Measurements from ENCODE around the gene SYNDIG1. TPM values are rescaled to one million over a fixed set of nuclear protein-coding genes. Genes with fewer than 3 reads are reported as not detected.

SYNDIG1 gene
- total and polyA plus RNA-seq, 4 donors, result 0.20 to 5.0 (median 0.63) TPM

DNA sequence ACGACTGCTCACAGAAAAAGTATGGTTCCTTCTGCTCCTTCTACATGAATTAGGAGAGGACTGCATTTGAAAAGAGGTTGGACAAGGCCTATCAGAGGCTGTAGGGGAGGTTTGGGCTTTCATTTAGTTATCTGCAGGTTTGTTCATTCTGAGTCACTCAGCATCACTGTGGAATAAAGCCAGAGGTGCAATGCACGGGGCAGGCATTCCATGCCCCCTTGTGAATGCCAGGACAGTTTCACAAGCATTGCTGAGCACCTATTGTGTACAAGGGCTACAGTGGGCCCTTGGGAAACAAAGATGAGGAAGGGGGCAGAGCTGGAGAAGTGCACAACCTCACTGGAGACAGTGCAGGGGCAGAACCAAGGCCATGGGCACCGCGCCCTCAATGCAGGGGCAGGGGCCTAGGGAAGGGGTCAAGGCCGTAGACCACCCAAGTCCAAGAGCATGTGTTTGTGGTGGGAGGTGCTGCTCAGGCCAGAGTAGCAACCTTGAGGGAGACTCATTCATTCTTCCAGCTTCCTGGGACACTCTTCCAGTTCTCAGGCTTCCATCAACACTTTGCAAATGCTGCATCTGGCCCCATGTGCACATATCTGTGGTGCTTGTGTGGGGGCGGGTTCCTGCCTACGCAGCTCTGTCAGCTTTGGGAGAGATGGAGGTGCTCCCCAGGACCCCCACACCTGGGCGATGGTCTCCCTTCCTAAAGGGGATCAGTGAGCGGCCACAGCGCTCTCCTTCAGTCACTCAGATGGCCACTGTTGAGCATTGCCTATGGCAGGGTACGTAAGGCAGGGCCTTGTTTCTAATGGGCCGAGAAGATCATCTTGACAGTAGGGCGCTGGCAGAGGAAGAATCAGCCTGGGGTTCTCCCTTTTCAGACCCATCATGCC is 204.5 kb downstream of the SYNDIG1 start:
- Histone ChIP-seq H3K27me3 (ENCODE audit: control insufficient read depth in 3 of 3, insufficient read depth in 3 of 3, low read length in 2 of 3) (peaks cover 0 to 10% (median 0%) of the 10 kb centered on the region in 3 donors), H3K4me3 (no peak overlapping the region), H3K36me3 (ENCODE audit: control insufficient read depth in 4 of 4, insufficient read depth in 4 of 4, low read length in 4 of 4) (no peaks in the 10 kb centered on the region), H3K9ac (ENCODE audit: insufficient read depth in 1 of 2, low read length in 2 of 2) (no peak overlapping the region), H3K9me3 (ENCODE audit: control insufficient read depth in 4 of 4, insufficient read depth in 3 of 4, low read length in 3 of 4) (no peaks in the 10 kb centered on the region), H3K4me1 (ENCODE audit: control insufficient read depth in 5 of 5, insufficient read depth in 5 of 5, low read length in 5 of 5) (no peaks in the 10 kb centered on the region), H3K27ac (ENCODE audit: low read depth in 1 of 2, low read length in 1 of 2) (no peak overlapping the region)
- WGBS, 2 donors, result 87 to 92% methylated on average over 13 of the region's 13 CpGs
- ATAC-seq (ENCODE audit: insufficient read depth, low FRiP score) (no peak), DNase-seq (no peak)
- TF ChIP-seq, protein P1, sequence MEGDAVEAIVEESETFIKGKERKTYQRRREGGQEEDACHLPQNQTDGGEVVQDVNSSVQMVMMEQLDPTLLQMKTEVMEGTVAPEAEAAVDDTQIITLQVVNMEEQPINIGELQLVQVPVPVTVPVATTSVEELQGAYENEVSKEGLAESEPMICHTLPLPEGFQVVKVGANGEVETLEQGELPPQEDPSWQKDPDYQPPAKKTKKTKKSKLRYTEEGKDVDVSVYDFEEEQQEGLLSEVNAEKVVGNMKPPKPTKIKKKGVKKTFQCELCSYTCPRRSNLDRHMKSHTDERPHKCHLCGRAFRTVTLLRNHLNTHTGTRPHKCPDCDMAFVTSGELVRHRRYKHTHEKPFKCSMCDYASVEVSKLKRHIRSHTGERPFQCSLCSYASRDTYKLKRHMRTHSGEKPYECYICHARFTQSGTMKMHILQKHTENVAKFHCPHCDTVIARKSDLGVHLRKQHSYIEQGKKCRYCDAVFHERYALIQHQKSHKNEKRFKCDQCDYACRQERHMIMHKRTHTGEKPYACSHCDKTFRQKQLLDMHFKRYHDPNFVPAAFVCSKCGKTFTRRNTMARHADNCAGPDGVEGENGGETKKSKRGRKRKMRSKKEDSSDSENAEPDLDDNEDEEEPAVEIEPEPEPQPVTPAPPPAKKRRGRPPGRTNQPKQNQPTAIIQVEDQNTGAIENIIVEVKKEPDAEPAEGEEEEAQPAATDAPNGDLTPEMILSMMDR (IDR thresholded peaks at IDR 0.05; ENCODE audit: control extremely low read depth, extremely low read depth), result no peak

GRCh38 chr20:24674921-24675605 is 205.6 kb downstream of the SYNDIG1 start:
- Histone ChIP-seq H3K9me3 (ENCODE audit: control insufficient read depth in 4 of 4, insufficient read depth in 3 of 4, low read length in 3 of 4) (no peaks in the 10 kb centered on the region), H3K27ac (ENCODE audit: low read depth in 1 of 2, low read length in 1 of 2) (no peak overlapping the region), H3K4me1 (ENCODE audit: control insufficient read depth in 5 of 5, insufficient read depth in 5 of 5, low read length in 5 of 5) (no peaks in the 10 kb centered on the region), H3K36me3 (ENCODE audit: control insufficient read depth in 4 of 4, insufficient read depth in 4 of 4, low read length in 4 of 4) (no peaks in the 10 kb centered on the region), H3K27me3 (ENCODE audit: control insufficient read depth in 3 of 3, insufficient read depth in 3 of 3, low read length in 2 of 3) (peaks cover 0 to 10% (median 0%) of the 10 kb centered on the region in 3 donors), H3K9ac (ENCODE audit: insufficient read depth in 1 of 2, low read length in 2 of 2) (no peak overlapping the region), H3K4me3 (no peak overlapping the region)
- TF ChIP-seq, protein P1 (IDR thresholded peaks at IDR 0.05; ENCODE audit: control extremely low read depth, extremely low read depth), result no peak
- ATAC-seq (ENCODE audit: insufficient read depth, low FRiP score), result no peak
- DNase-seq, result no peak
- WGBS, 2 donors, result 82 to 95% methylated on average over 10 of the region's 10 CpGs

GRCh38 chr20:24675651-24676352 is 206.4 kb downstream of the SYNDIG1 start:
- H3K4me1 ChIP-seq (ENCODE audit: control insufficient read depth in 5 of 5, insufficient read depth in 5 of 5, low read length in 5 of 5), result no peaks in the 10 kb centered on the region
- no peak overlapping the region for H3K4me3 ChIP-seq
- H3K27ac ChIP-seq (ENCODE audit: low read depth in 1 of 2, low read length in 1 of 2), result no peak overlapping the region
- H3K9me3 ChIP-seq (ENCODE audit: control insufficient read depth in 4 of 4, insufficient read depth in 3 of 4, low read length in 3 of 4), result no peaks in the 10 kb centered on the region
- no peaks in the 10 kb centered on the region for H3K36me3 ChIP-seq (ENCODE audit: control insufficient read depth in 4 of 4, insufficient read depth in 4 of 4, low read length in 4 of 4)
- TF ChIP-seq, protein P1 (IDR thresholded peaks at IDR 0.05; ENCODE audit: control extremely low read depth, extremely low read depth), result no peak
- DNase-seq (no peak), ATAC-seq (ENCODE audit: insufficient read depth, low FRiP score) (no peak)
- H3K9ac ChIP-seq (ENCODE audit: insufficient read depth in 1 of 2, low read length in 2 of 2), result no peak overlapping the region
- WGBS, 2 donors, result 86 to 89% methylated on average over 8 of the region's 8 CpGs
- peaks cover 0 to 10% (median 0%) of the 10 kb centered on the region in 3 donors for H3K27me3 ChIP-seq (ENCODE audit: control insufficient read depth in 3 of 3, insufficient read depth in 3 of 3, low read length in 2 of 3)

Data from lung (tissue), 12 donors.